Activated T-helper 1 cell treated with anti-CD3 and anti-CD28 coated beads, Interleukin-12 subunit alpha, Interleukin-12 subunit beta, Interleukin-2, Interleukin-4 antibody, amounts not matched to agents 30 ng/mL and 10 ng/mL and 1 ng/mL, durations not matched to agents 14 hours and 24 hours and 36 hours (primary cell): ENCODE data around the gene LDB2. TPM values are rescaled to one million over a fixed set of nuclear protein-coding genes. Genes with fewer than 3 reads are reported as not detected.
"Not testable (repeated sequence)": the region's sequence is repeated elsewhere in the genome, so short reads cannot be mapped to it uniquely, and the experiment has no call there.

ENCODE experiments used
- DNase-seq: peaks from one replicate; pipeline ENCODE4 v3.0.0; 2021; ENCODE audit warnings: low spot score
- H3K27ac Mint-ChIP-seq: one replicate; pipeline ENCODE4 v1.8.0; 2021; ENCODE audit warnings: mild to moderate bottlenecking, mixed read lengths
- H3K27me3 Mint-ChIP-seq: one replicate; pipeline ENCODE4 v1.8.0; 2022; ENCODE audit warnings: mild to moderate bottlenecking, moderate library complexity, mixed read lengths; ENCODE audit not compliant: insufficient read depth
- H3K36me3 Mint-ChIP-seq: one replicate; pipeline ENCODE4 v1.8.0; 2021; ENCODE audit warnings: low read depth, mixed read lengths
- H3K4me1 Mint-ChIP-seq: one replicate; pipeline ENCODE4 v1.8.0; 2021; ENCODE audit warnings: low read depth, mixed read lengths
- H3K4me3 Mint-ChIP-seq: one replicate; pipeline ENCODE4 v1.8.0; 2021; ENCODE audit warnings: mild to moderate bottlenecking, moderate library complexity, mixed read lengths
- H3K9me3 Mint-ChIP-seq: one replicate; pipeline ENCODE4 v1.8.0; 2021; ENCODE audit warnings: mixed read lengths
- intact Hi-C: fragments of 100-400 bp; cut with micrococcal nuclease; formaldehyde crosslinking; loops from one replicate; pipeline ENCODE4 v1.15.1; 2024
- total RNA-seq: library from RNA; stranded (reverse); gene quantifications from 2 replicates; pipeline ENCODE4 v1.2.3, GENCODE V29; 2022

LDB2 gene
- total RNA-seq, 1 donor from 2014 or later, result not detected

DNA sequence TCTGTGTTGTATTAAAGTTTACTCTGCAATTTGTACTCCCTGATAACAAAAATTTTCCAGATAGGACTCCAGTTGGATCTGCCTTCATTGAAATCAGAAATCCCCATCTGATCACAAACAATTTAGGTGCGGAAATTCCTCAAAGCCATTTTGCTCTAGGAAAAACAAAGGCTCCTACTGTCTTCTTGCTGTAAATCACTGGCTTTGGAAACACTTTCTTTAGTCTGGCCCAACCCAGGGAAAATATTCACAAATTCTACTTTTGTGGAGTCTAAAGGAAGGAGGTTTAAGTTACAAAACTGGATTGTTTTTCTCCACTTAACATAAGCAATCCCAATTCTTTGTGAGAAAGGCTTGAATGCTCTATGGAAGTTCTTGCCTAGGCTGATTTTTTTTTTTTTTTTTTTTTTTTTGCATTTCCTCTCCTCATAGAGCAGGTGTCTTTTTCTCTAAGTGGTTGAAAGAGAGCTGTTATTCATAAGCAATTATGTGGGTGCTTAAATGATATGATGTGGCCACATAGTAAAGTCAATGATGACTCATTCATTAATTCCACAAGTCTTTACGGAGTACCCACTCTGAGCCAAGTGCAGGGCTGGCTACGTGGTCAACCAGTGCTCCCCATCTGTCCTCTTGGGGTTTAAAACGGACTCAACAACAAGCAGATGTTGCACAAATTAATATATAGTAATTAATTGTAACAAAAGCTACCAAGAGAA, 261.4 kb downstream of the LDB2 start:
- Mint-ChIP-seq H3K36me3 (no peaks in the 10 kb centered on the region), H3K4me3 (no peak overlapping the region), H3K9me3 (peaks cover 7% of the 10 kb centered on the region), H3K27ac (no peak overlapping the region), H3K4me1 (no peaks in the 10 kb centered on the region), H3K27me3 (no peaks in the 10 kb centered on the region)
- DNase-seq, result no peak
- intact Hi-C loops, result no loop called here

DNA sequence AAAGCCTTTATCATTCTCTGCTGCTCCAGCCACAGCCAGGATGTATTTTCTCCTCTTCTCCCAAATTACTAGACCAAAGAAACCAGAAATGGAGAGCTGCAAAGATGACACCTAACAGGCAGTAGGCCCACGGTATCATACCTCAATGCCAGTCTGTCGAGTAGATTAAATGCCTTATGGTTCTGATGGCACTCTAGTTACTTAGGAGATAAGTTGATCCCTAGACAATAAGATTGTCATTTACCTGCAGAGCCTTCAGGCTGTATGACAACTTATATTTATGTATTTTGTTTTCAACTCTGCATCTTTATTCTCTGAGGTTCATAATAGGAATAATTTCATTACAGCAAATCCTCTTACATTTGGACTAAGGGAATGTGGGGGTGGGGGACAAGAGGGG, 262.1 kb downstream of the LDB2 start:
- Mint-ChIP-seq H3K27ac (no peak overlapping the region), H3K27me3 (no peaks in the 10 kb centered on the region), H3K4me1 (no peaks in the 10 kb centered on the region), H3K9me3 (peaks cover 7% of the 10 kb centered on the region), H3K4me3 (no peak overlapping the region), H3K36me3 (no peaks in the 10 kb centered on the region)
- intact Hi-C loops, result no loop called here
- no peak for DNase-seq

DNA sequence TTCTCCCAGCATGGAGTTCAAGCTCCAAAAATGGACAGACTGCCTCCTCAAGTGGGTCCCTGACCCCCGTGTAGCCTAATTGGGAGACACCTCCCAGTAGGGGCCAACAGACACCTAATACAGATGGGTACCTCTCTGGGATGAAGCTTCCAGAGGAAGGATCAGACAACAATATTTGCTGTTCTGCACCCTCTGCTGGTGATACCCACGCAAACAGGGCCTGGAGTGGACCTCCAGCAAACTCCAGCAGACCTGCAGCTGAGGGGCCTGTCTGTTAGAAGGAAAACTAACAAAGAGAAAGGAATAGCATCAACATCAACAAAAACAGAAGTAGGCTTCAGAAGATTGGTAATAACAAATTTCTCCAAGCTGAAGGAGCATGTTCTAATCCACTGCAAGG, 269.2 kb downstream of the LDB2 start:
- H3K27ac Mint-ChIP-seq, H3K4me3 Mint-ChIP-seq, H3K27me3 Mint-ChIP-seq, H3K4me1 Mint-ChIP-seq, intact Hi-C loops, H3K36me3 Mint-ChIP-seq, DNase-seq: not testable (repeated sequence)
- peaks cover 14% of the 10 kb centered on the region for H3K9me3 Mint-ChIP-seq

DNA sequence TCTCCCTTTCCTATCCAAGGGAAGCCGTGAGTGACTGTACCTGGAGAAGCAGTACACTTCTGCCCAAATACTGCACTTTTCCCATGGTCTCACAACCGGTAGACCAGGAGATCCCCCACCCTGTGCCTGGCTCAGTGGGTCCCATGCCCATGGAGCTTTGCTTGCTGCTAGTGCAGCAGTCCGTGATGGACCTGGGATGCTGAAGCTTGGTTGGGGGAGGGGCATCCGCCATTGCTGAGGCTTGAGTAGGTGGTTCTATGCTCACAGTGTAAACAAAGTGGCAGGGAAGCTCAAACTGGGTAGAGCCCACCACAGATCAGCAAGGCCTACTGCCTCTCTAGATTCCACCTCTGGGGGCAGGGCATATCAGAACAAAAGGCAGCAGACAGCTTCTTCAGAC, 269.6 kb downstream of the LDB2 start:
- intact Hi-C loops, H3K4me1 Mint-ChIP-seq, H3K27ac Mint-ChIP-seq, H3K36me3 Mint-ChIP-seq, H3K27me3 Mint-ChIP-seq, H3K4me3 Mint-ChIP-seq, DNase-seq: not testable (repeated sequence)
- peaks cover 12% of the 10 kb centered on the region for H3K9me3 Mint-ChIP-seq

DNA sequence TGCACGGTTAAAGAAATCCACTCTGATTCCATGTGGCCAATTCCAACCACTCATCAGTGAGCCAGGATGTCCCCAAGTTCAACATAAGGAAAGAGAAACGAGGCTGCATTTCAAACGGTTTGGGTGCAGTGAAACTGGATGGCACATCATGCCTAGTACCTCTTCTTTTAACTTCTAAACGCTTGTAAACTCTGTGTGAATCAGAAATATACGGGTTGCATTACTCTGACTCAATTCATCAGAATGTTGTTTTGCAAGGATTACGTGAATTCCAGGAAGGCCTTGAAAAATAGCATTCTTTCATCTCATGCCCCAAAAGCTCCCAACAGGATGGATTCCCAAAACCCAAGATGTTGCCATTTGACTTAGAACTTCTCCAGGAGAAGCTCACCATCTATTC, 270.4 kb downstream of the LDB2 start:
- H3K27me3 Mint-ChIP-seq, result no peaks in the 10 kb centered on the region
- DNase-seq, result no peak
- intact Hi-C loops, result no loop called here
- H3K9me3 Mint-ChIP-seq, result peaks cover 7% of the 10 kb centered on the region
- no peak overlapping the region for H3K27ac Mint-ChIP-seq
- no peaks in the 10 kb centered on the region for H3K36me3 Mint-ChIP-seq
- no peaks in the 10 kb centered on the region for H3K4me1 Mint-ChIP-seq
- H3K4me3 Mint-ChIP-seq, result no peak overlapping the region

DNA sequence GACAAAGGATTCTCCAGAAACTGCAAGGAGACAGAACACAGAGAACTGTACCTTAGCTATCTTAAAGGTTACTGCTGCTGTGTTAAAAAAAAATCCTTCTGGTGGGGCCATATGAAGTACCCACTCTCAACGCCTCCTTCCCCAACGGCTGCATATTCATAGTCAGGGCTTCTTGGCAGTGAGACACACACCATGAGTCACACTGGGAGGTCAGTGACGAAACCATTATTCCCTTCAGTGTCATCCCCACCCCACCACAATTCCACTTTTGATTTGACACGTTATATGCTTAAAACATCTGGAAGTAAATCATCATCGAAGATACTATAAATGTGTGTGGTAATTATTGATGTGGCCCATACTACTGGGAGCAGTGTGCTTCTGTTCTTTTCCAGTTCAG, 271.5 kb downstream of the LDB2 start:
- Mint-ChIP-seq H3K4me1 (no peaks in the 10 kb centered on the region), H3K9me3 (peaks cover 7% of the 10 kb centered on the region), H3K27me3 (no peaks in the 10 kb centered on the region), H3K4me3 (no peak overlapping the region), H3K36me3 (no peaks in the 10 kb centered on the region), H3K27ac (no peak overlapping the region)
- intact Hi-C loops, result no loop called here
- DNase-seq, result no peak

DNA sequence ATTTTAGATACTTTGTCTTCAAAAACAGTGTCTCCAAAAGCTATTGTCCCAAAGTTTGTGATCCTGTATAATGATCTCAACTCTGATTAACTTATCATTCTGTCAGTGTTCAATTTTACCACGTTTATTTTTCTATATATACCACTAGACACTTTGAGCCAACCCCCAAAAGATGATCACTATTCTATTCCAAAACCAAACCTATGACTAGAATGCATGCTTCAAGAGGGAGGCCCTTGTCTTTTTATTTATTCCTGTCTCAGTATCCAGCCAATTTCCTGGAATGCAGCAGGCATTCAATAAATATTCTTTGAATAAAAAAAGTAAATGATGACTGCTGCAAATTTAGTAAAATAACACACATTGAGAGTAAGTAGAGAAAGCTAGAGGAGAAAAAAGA, 275.6 kb downstream of the LDB2 start:
- no peaks in the 10 kb centered on the region for H3K4me1 Mint-ChIP-seq
- no peak overlapping the region for H3K4me3 Mint-ChIP-seq
- no peaks in the 10 kb centered on the region for H3K27me3 Mint-ChIP-seq
- H3K36me3 Mint-ChIP-seq, result no peaks in the 10 kb centered on the region
- H3K9me3 Mint-ChIP-seq, result no peaks in the 10 kb centered on the region
- DNase-seq, result no peak
- H3K27ac Mint-ChIP-seq, result no peak overlapping the region
- intact Hi-C loops, result no loop called here

DNA sequence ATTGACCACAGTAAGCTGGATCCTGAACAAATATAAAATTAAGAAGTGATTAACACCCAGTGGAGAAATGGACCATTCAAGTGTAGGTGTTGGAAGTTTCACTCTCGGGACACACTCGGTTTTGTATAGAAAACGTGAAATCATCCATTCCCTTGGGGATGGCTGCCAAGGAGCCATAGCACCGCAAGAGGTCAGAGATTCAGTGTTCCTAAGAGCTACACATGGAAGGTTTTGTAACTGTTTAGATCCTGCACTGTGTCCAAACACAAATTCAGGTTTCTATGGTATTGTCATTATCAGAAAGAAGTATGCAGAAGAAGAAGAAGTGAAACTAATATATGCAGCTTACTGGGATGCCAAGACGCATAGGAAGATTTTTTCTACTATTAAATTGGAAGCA, 281.0 kb downstream of the LDB2 start:
- Mint-ChIP-seq H3K36me3 (no peaks in the 10 kb centered on the region), H3K4me3 (no peak overlapping the region), H3K4me1 (no peaks in the 10 kb centered on the region), H3K27me3 (no peaks in the 10 kb centered on the region), H3K27ac (no peak overlapping the region), H3K9me3 (no peaks in the 10 kb centered on the region)
- intact Hi-C loops, result no loop called here
- no peak for DNase-seq

DNA sequence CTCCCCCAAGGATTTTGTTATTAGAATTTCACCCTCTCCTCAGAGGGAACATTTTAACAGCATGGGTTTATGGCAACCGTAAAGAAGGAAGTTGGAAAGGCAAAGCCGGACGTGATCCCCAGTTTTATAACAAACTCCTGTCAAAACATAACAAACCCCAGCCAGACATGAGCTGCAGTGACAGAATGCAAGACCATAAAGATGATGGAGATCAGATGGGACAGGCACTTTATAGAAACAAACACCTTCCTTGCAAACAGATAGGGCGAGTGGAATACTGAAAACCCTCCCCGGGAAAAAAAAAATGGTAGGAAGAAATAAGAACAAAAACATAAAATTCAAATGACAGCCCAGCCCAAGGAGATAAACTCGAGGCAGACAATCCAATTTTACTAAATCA, 281.4 kb downstream of the LDB2 start:
- Mint-ChIP-seq H3K27ac (no peak overlapping the region), H3K36me3 (no peaks in the 10 kb centered on the region), H3K4me1 (no peaks in the 10 kb centered on the region), H3K27me3 (no peaks in the 10 kb centered on the region), H3K9me3 (peaks cover 4% of the 10 kb centered on the region), H3K4me3 (no peak overlapping the region)
- intact Hi-C loops, result no loop called here
- no peak for DNase-seq

DNA sequence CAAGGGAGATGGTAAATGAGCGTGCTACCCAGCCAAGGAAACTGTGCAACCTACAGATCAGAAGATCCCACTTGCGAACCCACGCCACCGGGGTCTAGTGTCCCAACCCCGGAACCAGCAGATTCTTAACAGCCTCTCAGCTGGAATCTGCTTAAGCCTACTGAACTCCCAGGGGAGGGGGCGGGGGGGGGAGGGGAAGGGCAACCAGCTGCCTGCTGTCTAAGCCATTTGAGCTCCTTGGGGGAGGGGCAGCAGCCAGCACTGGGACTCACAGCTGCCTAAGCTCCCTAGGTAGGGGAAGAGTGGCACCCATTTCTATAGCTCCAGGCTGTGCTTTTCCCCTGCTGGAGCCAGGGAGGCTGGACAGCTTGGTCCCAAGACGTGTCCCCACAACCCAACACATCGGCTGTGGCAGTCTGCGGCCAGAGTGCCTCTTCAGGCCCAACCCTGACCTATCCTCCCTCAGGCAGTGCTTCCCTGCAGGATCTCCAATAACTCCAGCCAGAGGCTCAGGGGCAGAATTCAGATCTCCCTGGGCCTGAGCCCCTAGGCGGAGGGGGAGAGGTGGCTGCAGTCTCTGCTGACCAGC, 289.2 kb downstream of the LDB2 start:
- Mint-ChIP-seq H3K36me3 (no peaks in the 10 kb centered on the region), H3K4me1 (no peaks in the 10 kb centered on the region), H3K4me3 (no peak overlapping the region), H3K27me3 (no peaks in the 10 kb centered on the region), H3K9me3 (peaks cover 22% of the 10 kb centered on the region), H3K27ac (no peak overlapping the region)
- intact Hi-C loops, result no loop called here
- no peak for DNase-seq

DNA sequence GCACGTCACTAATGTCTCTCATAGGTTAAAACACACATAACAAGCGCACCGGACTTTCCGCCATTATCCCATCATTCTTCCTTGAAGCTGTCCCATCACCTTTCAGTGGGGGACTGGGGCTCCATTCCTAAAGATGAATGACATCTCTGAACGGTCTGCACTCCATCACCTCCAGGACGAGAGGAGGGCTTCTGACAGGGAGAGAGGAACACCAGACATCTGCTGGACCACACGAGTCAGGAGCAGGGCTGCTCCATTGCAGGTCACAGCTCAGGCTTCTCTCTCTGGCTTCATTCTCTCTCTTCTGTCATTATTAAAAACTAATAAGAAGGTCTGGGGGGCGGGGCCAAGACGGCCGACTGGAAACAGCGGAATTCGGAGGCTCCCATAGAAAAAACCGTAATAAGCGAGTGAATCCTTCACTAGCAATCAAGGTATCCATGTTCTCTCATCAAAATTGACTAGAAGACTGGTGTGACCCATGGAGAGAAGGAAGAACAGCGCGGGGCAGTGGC, 289.8 kb downstream of the LDB2 start:
- Mint-ChIP-seq H3K9me3 (peaks cover 22% of the 10 kb centered on the region), H3K4me1 (no peaks in the 10 kb centered on the region), H3K36me3 (no peaks in the 10 kb centered on the region), H3K27ac (no peak overlapping the region), H3K27me3 (no peaks in the 10 kb centered on the region), H3K4me3 (no peak overlapping the region)
- intact Hi-C loops, result no loop called here
- DNase-seq, result no peak

DNA sequence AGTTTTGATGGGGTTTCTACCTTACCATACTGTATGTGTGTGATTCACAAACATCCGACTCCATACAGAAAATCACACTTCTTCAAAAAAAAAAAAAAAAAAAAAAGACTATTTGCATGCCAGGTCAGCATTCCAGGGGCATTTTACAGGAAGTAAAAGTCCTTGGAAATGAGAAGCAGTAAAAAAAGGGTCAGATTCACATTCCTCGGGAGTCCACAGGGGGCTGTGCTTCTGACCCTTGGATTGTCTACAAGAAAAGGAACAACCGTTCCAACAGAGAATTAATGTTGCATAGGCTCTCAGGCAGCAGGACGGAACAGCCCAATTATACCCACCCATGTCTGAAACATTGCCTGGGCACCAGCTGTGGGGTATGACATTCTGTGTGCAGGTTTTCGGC, 290.3 kb downstream of the LDB2 start:
- Mint-ChIP-seq H3K36me3 (no peaks in the 10 kb centered on the region), H3K4me1 (no peaks in the 10 kb centered on the region), H3K9me3 (peaks cover 22% of the 10 kb centered on the region), H3K27ac (no peak overlapping the region), H3K27me3 (no peaks in the 10 kb centered on the region), H3K4me3 (no peak overlapping the region)
- no peak for DNase-seq
- intact Hi-C loops, result no loop called here

DNA sequence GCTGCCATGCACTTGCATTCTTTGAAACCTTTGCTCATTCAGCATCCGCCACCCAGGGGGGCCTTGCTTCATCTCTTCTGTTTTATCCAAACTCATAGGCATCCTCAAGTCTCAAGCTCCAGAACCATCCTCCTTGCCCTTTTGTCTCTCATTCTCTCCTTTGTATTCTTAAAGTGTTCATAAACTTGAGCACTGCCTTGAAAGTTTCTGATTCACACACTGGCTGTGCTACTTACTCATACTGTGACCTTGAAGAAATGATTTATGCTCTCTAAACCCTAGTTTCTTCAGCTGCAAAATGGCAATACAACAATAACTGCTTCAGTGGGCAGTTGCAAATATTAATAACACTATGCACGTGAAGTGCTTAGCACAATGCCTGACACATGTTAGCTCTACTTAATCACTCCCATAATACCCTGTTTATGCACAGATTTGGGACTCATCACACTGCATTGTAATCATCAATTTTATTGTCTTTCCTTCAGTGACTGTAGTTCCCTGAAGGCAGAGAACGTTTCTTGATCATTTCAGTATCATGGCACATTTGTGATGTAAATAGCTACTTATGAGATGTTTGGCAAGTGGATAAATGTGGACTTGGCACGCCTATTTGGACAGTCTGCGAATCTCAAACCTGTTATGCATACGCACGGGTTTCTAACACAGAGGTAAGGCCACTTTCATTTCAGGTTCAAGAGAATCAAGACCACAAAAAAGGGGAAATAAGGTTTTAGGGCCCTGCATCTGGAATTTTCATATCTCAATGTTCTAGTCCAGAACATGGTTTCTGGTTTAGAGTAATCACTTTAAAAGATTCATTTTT, 291.0 kb downstream of the LDB2 start:
- Mint-ChIP-seq H3K27ac (no peak overlapping the region), H3K36me3 (no peaks in the 10 kb centered on the region), H3K4me3 (no peak overlapping the region), H3K27me3 (no peaks in the 10 kb centered on the region), H3K9me3 (peaks cover 22% of the 10 kb centered on the region), H3K4me1 (no peaks in the 10 kb centered on the region)
- no peak for DNase-seq
- intact Hi-C loops, result no loop called here
